22Rv1 (cell line): ENCODE data around the gene TTLL6.

Experiments
- ZFX ChIP-seq: fragments of 450-650 bp; IDR thresholded peaks from 2 replicates; pipeline ENCODE4 v1.6.1; 2017; ENCODE audit warnings: antibody characterized with exemption, borderline replicate concordance
- TF ChIP-seq, protein P1 (sequence below): fragments of 450-650 bp; IDR thresholded peaks from 2 replicates; pipeline ENCODE4 v1.5.1; 2017; ENCODE audit warnings: mild to moderate bottlenecking

- TF ChIP-seq, protein P1, sequence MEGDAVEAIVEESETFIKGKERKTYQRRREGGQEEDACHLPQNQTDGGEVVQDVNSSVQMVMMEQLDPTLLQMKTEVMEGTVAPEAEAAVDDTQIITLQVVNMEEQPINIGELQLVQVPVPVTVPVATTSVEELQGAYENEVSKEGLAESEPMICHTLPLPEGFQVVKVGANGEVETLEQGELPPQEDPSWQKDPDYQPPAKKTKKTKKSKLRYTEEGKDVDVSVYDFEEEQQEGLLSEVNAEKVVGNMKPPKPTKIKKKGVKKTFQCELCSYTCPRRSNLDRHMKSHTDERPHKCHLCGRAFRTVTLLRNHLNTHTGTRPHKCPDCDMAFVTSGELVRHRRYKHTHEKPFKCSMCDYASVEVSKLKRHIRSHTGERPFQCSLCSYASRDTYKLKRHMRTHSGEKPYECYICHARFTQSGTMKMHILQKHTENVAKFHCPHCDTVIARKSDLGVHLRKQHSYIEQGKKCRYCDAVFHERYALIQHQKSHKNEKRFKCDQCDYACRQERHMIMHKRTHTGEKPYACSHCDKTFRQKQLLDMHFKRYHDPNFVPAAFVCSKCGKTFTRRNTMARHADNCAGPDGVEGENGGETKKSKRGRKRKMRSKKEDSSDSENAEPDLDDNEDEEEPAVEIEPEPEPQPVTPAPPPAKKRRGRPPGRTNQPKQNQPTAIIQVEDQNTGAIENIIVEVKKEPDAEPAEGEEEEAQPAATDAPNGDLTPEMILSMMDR: no peak
- TF ChIP-seq ZFX: no peak
Observed at GRCh38 chr17:48840441-48840840, 23.4 kb upstream of the TTLL6 start.
